ENCODE data around the gene NACC1.

Gene NACC1

DNA sequence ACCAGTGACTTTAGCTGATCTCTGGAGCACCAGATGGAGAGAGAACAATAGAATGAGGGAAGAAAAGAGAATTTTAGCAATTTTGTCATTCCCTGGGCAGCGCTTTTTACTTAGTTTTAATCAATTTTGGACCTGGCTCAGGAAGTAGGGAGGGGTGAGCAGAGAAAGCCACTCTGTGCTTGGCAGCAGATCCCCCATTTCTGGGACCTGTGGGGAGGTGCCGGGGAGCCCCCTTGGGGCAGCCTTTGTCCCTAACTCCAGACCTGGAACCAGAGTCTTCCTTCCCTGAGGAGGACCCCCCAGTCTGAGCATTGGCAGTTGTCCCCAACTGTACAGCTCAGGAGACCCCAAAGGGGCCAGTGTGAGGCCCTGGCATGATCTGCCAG is 25.9 kb upstream of the NACC1 start:
- no peaks in the 10 kb centered on the region for H3K9me3 ChIP-seq
- H3K4me1 ChIP-seq = 0 out of 2 replicates have a peak, but pooled peaks cover under 1% of the 10 kb centered on the region
- in situ Hi-C loops (cut with MboI; ENCODE audit: low sequenced_read_pairs) = loop anchor here (5.0 kb wide), 1 partner anchor 115 kb away; no protein-coding TSS in a partner anchor
- DNase-seq (ENCODE audit: low spot score in 2 of 2) = no peak
- no peaks in the 10 kb centered on the region for H3K27me3 ChIP-seq (ENCODE audit: low read depth)
- H3K36me3 ChIP-seq (replicated peaks) = no peaks in the 10 kb centered on the region
- H3K4me3 ChIP-seq = no peak overlapping the region

DNA sequence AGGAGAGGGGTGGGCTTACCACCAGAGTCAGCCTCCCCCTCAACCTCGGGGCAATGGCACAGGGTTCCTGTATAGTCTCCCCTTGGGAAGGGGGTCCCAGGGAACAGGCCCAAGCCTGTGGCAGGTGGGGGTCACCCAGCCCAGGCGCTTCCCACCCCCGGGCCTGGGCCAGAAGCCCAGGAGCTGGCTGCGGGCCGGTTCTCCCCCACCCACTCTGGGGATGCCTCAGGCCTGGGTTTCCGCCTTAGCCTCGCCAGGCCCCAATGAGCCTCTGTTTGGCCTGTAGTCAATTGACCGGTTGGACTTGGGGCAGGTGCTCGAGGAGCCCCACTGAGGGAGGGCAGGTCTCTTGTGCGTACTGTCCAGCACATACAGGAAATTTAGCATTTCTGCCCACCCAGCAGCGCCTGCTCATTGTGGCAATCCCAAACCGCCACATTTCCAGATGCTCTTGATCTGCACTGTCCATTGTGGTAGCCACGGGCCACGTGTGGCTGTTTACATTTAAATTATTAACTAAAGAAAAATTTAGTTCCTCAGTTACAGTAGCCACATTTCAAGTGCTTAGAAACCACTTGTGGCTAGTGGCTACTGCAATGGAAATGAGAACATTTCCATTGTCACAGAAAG is 25.3 kb upstream of the NACC1 start:
- Histone ChIP-seq H3K4me1 (0 out of 2 replicates have a peak, but pooled peaks cover 3% of the 10 kb centered on the region), H3K9me3 (no peaks in the 10 kb centered on the region), H3K4me3 (no peak overlapping the region), H3K36me3 (replicated peaks) (no peaks in the 10 kb centered on the region), H3K27me3 (ENCODE audit: low read depth) (no peaks in the 10 kb centered on the region)
- no peak for DNase-seq (ENCODE audit: low spot score in 2 of 2)
- in situ Hi-C loops (cut with MboI; ENCODE audit: low sequenced_read_pairs) = loop anchor here (5.0 kb wide), 1 partner anchor 115 kb away; no protein-coding TSS in a partner anchor

GRCh38 chr19:13093407-13094105 is 24.5 kb upstream of the NACC1 start:
- H3K27me3 ChIP-seq (ENCODE audit: low read depth) = no peaks in the 10 kb centered on the region
- DNase-seq (ENCODE audit: low spot score in 2 of 2) = peak; percentile 70 to 88
- 0 out of 2 replicates have a peak, but pooled peaks cover 3% of the 10 kb centered on the region for H3K4me1 ChIP-seq
- H3K36me3 ChIP-seq (replicated peaks) = no peaks in the 10 kb centered on the region
- in situ Hi-C loops (cut with MboI; ENCODE audit: low sequenced_read_pairs) = loop anchor here (5.0 kb wide), 1 partner anchor 116 kb away; no protein-coding TSS in a partner anchor
- H3K9me3 ChIP-seq = no peaks in the 10 kb centered on the region
- no peak overlapping the region for H3K4me3 ChIP-seq

GRCh38 chr19:13094106-13094504 is 24.0 kb upstream of the NACC1 start:
- Histone ChIP-seq H3K4me3 (no peak overlapping the region), H3K27me3 (ENCODE audit: low read depth) (0 out of 2 replicates have a peak, but pooled peaks cover 3% of the 10 kb centered on the region), H3K9me3 (no peaks in the 10 kb centered on the region), H3K4me1 (0 out of 2 replicates have a peak, but pooled peaks cover 3% of the 10 kb centered on the region), H3K36me3 (replicated peaks) (no peaks in the 10 kb centered on the region)
- in situ Hi-C loops (cut with MboI; ENCODE audit: low sequenced_read_pairs) = loop anchor here (5.0 kb wide), 1 partner anchor 117 kb away; no protein-coding TSS in a partner anchor
- DNase-seq (ENCODE audit: low spot score in 2 of 2) = no peak

DNA sequence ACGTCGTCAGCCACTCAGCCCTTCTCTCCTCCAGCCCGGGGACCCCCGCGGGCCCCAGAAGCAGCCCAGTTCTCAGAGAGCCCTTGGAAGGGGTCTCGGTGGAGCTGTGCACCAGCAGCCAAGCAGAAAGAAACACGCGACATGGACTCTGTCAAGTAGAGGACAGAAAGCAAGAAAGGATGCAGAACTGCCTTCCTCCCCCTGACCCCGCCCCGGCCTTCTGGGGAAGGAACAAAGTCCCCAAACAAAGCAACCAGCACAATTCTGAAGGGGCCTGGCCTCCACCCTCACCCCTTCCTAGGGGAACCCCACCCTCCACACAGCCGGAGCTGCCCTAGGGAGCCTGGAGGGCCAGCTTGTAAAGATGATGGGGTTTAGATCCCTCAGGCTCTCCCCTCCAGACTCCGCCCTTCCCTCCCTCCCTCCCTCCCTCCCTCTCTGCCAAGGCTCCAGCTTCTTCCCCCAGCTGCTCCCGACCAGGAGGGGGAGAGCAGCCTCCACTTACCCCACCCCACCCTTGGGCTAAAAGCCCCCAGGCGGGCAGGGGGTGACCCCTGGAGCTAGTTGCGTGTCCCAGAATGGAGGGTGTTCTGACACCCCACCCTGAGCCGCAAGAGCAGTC is 23.2 kb upstream of the NACC1 start:
- in situ Hi-C loops (cut with MboI; ENCODE audit: low sequenced_read_pairs) = loop anchor here (5.0 kb wide), 1 partner anchor 118 kb away; no protein-coding TSS in a partner anchor
- Histone ChIP-seq H3K9me3 (no peaks in the 10 kb centered on the region), H3K27me3 (ENCODE audit: low read depth) (0 out of 2 replicates have a peak, but pooled peaks cover 3% of the 10 kb centered on the region), H3K36me3 (replicated peaks) (no peaks in the 10 kb centered on the region), H3K4me1 (0 out of 2 replicates have a peak, but pooled peaks cover 3% of the 10 kb centered on the region), H3K4me3 (no peak overlapping the region)
- no peak for DNase-seq (ENCODE audit: low spot score in 2 of 2)

DNA sequence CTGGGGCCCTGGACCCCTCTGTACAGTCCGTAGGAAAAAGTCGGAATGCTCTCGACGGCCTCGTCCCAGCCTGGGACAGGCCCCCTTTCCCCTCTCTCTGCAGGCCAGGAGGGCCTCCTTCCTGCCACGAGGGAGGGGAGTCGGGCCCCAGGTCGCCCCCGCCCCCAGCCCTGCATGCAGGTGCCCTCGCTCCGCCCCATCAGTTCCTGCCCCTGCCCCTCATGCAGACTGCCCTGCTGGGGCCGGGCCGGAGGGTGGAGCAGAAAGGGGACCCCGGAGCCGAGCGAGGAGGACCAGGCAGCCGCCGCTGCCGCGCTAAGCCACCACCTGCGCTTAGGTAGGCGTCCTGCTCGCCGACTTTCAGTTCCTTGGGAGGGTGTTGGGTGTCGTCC is 22.7 kb upstream of the NACC1 start:
- H3K4me1 ChIP-seq = 0 out of 2 replicates have a peak, but pooled peaks cover 3% of the 10 kb centered on the region
- no peak overlapping the region for H3K4me3 ChIP-seq
- no peaks in the 10 kb centered on the region for H3K36me3 ChIP-seq (replicated peaks)
- 0 out of 2 replicates have a peak, but pooled peaks cover 3% of the 10 kb centered on the region for H3K27me3 ChIP-seq (ENCODE audit: low read depth)
- in situ Hi-C loops (cut with MboI; ENCODE audit: low sequenced_read_pairs) = no loop called here
- no peaks in the 10 kb centered on the region for H3K9me3 ChIP-seq
- no peak for DNase-seq (ENCODE audit: low spot score in 2 of 2)

- Histone ChIP-seq H3K9me3 (no peaks in the 10 kb centered on the region), H3K36me3 (replicated peaks) (no peaks in the 10 kb centered on the region), H3K4me1 (0 out of 2 replicates have a peak, but pooled peaks cover 3% of the 10 kb centered on the region), H3K4me3 (no peak overlapping the region), H3K27me3 (ENCODE audit: low read depth) (0 out of 2 replicates have a peak, but pooled peaks cover 3% of the 10 kb centered on the region)
- in situ Hi-C loops (cut with MboI; ENCODE audit: low sequenced_read_pairs) = no loop called here
- DNase-seq (ENCODE audit: low spot score in 2 of 2) = peak in 1 of 2 experiments; percentile 64
These were observed 21.8 kb upstream of the NACC1 start for GRCh38 chr19:13095934-13096927.

GRCh38 chr19:13097033-13097462 is 21.0 kb upstream of the NACC1 start:
- Histone ChIP-seq H3K4me1 (0 out of 2 replicates have a peak, but pooled peaks cover 3% of the 10 kb centered on the region), H3K9me3 (no peaks in the 10 kb centered on the region), H3K27me3 (ENCODE audit: low read depth) (0 out of 2 replicates have a peak, but pooled peaks cover 3% of the 10 kb centered on the region), H3K4me3 (no peak overlapping the region), H3K36me3 (replicated peaks) (no peaks in the 10 kb centered on the region)
- DNase-seq (ENCODE audit: low spot score in 2 of 2) = no peak
- in situ Hi-C loops (cut with MboI; ENCODE audit: low sequenced_read_pairs) = no loop called here

- in situ Hi-C loops (cut with MboI; ENCODE audit: low sequenced_read_pairs) = no loop called here
- peak in 1 of 2 experiments; percentile 61 for DNase-seq (ENCODE audit: low spot score in 2 of 2)
- 0 out of 2 replicates have a peak, but pooled peaks cover 3% of the 10 kb centered on the region for H3K4me1 ChIP-seq
- no peak overlapping the region; the same call in 1 of the 2 replicates for H3K4me3 ChIP-seq
- 0 out of 2 replicates have a peak, but pooled peaks cover 3% of the 10 kb centered on the region for H3K27me3 ChIP-seq (ENCODE audit: low read depth)
- H3K36me3 ChIP-seq (replicated peaks) = no peaks in the 10 kb centered on the region
- H3K9me3 ChIP-seq = no peaks in the 10 kb centered on the region
These were observed 20.4 kb upstream of the NACC1 start for GRCh38 chr19:13097463-13098258.

GRCh38 chr19:13098277-13099072 is 19.6 kb upstream of the NACC1 start:
- DNase-seq (ENCODE audit: low spot score in 2 of 2) = peak; percentile 29 to 40
- 0 out of 2 replicates have a peak, but pooled peaks cover 3% of the 10 kb centered on the region for H3K27me3 ChIP-seq (ENCODE audit: low read depth)
- in situ Hi-C loops (cut with MboI; ENCODE audit: low sequenced_read_pairs) = no loop called here
- H3K36me3 ChIP-seq (replicated peaks) = no peaks in the 10 kb centered on the region
- H3K4me3 ChIP-seq = no peak overlapping the region
- 0 out of 2 replicates have a peak, but pooled peaks cover 3% of the 10 kb centered on the region for H3K4me1 ChIP-seq
- no peaks in the 10 kb centered on the region for H3K9me3 ChIP-seq

Data from HAP-1 (cell line).